HG03103 (cell line): Measurements from ENCODE around the gene DENND1A.

Experiments
- ATAC-seq: cut with Tn5 transposase; IDR thresholded peaks from one replicate; pipeline ENCODE4 v1.9.1; 2021; ENCODE audit warnings: low read depth; ENCODE audit not compliant: unreplicated experiment

The DENND1A gene

DNA sequence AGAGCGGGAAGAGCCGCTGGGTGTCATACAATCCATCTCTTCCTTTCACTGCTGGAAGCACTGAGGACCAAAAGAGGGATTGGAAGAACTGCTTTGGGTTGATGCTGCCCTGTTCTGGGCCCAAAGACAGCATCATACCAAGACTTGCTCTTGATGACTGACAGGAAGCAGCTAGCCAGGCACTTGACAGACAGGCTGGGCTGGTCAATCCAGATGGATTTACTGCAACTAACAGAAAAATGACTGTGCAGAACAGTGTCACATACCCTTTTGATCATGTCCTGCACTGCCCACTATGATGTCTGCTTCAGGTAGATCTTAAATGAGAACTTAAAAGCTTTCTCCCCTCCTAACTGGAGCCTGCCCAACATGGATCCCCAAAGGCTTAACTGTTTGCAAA is 416.4 kb downstream of the DENND1A start:
- no peak for ATAC-seq

DNA sequence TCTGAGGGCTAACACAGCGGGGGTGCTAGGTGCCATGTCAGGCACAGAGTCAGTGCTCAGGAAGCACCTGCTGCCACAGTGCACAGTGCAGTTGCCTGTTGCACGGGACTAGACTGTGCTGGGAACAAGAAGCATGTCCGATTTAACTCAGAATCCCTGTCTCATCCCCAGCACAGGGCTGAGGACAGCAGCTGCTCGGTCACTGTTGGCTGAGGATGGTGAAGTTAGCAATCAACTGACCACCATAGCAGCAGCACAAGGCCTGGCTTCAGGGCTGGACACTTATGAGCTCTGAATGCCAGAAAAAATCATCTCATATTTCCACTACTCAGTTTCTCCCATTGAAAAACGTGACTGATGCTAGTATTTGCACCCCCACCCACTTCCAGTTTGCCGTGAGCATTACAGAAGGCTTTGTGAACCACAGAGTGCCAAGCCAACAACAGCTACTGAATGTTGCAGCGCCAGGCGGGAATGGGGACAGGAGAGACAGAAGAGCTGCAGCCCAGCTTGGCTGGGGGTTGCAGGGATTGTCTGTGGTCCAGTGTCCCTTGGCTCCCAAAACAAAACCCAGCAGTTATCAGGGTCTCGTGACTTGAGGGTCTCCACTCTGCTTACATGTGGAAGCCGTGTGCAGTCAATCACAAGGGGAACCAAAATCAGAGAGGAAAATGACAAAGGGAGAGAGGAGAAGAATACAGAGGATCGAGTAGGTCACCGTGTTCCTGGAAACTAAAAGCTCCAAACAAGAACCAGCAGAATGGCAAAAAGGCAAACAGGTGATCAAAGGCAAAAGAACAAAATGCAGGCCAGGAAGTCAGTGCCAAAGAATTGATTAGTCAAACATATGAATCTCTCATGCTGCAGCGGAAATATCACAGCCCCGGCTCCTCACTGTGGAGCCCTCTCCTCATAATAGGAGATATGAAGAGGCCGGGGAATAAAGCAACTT is 418.3 kb downstream of the DENND1A start:
- ATAC-seq = no peak

DNA sequence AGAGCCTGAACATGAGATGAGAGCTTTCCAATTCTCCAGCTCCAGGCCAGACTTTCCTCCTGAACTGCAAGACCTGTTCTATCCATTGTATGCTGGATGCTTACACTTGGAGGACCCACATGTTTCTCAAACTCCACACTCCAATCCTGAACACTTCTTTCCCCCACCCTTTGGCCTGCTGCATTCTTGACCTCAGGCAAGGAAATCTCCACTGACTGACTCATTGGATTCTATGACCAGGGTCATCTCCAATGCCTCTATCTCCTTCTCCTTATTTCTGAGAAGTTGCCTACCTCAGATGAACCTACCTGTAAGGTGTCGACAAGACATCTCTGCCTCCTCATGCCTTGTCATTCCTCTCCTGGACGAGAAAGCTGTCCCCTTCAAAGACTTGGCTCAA is 420.3 kb downstream of the DENND1A start:
- no peak for ATAC-seq

DNA sequence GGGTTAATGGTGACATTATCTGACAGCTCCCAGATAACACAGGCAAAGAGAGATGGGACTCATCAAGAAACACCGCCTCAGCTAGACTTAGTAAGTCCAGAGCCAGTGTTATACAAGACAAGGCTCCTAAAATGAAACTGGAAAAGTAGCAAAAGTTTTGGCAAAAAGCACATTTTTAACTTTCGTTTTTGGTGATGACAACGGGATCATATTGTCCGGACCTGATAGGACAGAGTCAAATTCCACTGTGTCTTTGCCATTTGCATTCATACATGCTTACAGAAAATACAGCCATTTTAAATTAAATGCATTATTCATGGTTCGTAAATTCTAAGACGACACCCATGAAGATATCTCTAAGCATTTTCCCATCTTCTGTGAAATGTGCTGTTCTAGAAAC is 421.9 kb downstream of the DENND1A start:
- no peak for ATAC-seq

DNA sequence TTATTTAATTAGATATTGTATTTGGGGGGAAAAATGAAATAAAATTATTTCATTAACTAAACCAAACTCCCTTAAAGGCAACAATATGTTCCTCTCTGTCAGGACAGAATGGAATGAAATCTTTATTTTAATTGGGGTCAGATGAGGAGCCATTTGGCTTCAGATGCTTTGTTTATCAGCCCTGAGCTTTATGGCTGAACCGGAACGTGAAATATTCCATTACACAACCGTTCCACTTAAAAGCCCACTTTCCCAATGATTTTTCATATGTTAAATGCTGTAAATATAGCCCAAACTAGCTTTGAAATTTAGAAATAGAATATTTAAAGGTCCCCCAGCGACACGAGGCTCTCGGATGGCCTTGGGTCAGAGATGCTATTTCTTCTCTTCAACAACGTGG is 424.4 kb downstream of the DENND1A start:
- no peak for ATAC-seq

DNA sequence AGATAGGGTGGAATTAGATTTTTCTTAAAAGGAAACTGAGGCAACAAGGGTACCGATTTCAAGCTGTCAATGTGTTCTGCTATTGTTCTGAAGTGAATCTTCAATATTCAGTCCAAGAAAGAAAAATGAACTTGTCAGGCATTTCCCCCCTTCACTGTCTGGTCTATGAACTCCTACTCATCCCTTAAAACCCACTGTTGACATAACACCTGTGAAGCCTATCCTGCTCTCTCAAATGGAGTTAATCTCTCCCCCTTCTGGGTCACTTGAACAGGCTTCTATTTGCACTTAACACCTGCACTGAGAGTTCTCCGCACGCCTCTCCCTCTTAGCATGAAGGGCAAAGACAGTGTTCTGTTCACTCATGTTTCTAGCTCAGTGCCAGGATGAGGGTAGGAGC is 429.6 kb downstream of the DENND1A start:
- ATAC-seq = no peak

DNA sequence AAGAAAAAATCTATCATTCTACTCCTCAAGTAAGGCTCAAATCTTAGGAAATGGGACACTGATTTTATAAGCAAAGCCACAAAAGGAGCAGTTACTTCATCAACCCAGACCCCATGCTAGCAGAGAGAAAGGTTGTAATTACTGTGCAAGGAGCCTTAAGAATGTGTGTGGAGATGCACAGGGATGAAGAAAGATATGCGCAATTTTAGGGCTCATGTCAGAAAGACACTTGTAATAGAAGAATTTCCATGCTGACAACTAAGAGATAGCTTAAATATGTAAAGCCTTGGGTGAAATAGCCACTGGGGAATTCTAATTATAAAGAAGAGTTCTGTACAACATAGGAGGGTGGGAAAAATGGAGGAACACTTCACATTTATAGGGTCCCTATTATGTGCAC is 432.1 kb downstream of the DENND1A start:
- no peak for ATAC-seq

DNA sequence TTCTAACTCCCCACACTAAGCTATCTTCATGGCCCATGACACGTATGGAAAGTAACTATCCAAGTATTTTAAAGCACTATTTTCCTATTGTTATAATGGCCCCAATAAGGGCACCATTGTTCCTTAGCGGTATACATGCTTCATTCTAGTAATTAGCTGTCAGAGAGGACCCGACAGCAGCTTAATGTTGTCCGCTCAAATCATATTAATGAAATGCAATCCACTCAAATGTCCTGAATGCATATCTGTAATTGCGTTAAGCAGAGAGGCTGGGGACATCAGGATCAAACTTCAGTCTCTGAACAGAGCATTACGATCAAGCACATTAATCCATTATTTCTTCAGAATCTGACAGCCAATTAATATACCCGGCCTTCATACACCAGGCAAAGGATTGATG is 434.2 kb downstream of the DENND1A start:
- no peak for ATAC-seq

DNA sequence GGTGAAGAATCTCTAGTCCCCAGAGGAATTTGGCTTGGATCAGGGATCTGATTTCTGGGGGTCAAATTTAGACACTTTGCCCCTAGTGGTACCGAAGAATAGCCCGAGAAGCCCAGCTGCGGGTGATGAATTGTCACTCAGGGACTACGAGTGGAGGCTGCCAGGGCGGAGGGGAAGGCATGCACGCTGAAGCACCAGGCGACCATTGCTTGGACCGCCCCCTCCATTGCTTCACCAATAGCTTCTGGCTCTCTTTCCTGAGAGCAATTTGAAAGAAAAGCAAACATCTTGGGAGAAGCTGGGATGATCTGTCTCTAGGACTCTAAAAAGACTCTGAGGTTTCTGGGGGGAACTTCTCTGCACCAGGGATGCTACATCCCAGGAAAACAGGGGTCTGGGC is 436.3 kb downstream of the DENND1A start:
- no peak for ATAC-seq

DNA sequence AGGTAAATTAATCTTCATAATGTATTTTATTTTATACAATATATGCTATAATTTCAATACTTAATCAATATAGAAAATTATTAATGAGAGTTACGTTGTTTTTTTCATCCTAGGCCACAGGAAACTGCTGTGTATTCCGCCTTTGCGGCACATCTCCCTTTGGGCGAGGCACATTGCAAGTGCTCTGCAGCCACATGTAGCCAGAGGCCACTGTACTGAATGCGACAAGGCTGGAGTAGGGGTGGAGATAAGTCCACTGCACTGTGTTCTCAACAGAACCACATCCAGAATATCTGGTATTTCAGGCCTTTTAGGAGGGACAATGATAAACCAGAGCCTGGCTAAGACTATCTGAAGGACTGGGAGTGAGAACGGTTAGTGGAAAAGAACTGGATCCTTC is 439.2 kb downstream of the DENND1A start:
- ATAC-seq = no peak

DNA sequence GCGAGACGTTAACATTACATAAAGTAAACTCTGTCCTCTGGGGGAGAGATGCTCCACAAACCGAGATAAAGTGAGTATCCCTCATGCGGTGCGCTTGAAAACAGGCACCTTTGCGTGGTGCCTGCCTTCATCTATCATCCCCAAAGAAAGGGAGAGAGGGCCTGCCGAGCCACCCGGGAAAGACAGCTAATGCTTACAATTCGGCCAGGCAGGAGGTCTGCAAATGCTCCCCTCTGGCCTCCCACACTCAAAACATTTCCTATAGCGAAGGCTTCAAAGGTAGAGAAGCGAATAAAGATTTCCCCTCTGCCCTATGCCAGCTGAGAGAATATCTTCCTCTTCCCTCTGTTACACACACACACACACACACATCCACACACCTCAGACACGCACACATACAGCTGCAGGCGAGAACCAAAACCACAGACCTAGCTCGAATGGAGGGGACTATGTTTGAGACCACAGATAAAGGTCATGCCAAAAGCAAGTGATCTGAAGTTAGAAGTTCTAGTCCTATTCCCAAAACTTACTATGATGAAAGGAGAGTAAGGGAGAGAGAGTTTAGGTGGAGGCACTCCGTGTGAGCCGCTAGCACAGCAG is 441.1 kb downstream of the DENND1A start:
- no peak for ATAC-seq

DNA sequence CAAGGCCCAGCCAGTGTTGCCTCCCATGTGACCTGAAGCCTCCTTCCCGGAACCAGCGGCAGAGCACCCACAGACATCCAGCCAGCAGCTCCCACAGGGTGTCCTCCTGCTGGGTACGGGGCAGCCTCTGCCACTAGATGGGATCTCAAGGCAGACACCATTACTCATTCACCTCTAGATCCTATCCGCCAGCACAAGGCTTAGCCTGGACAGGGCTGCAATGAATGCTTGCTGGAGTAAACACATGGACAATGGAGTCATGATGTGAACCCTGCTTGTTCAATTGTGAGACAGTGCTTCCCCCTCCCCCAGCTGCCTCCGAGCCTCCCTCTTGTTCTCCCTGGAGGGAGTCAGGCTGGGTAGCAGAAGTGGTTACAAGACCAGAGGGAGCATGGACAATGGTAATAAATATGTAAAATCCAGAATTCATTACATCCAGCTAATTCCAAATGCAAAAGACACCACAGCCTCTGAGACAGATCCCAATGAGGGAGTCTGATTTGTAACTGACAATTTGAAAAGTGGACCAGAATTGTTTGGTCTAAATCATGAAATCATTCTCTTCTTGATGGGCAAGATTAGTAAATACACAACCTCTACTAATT is 441.9 kb downstream of the DENND1A start:
- ATAC-seq = no peak

DNA sequence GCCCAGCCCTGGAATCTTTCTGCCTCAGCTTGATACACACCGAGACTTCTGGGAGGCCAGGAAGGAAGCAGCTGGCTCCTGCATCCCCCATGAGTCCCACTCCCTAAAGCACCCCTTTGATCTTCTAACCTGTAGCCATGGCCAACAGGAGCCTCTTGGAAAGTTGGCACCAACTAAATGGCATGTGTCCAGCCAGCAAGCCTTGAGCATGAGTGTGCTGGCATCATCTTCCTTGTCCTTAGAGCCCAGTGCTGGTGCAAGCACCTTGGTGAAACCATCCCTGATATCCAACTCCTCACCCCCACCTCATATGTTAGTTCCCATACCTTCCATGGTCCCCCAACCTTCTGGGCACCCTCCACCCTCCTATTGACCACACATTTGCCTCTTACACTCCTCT is 443.5 kb downstream of the DENND1A start:
- ATAC-seq = no peak

DNA sequence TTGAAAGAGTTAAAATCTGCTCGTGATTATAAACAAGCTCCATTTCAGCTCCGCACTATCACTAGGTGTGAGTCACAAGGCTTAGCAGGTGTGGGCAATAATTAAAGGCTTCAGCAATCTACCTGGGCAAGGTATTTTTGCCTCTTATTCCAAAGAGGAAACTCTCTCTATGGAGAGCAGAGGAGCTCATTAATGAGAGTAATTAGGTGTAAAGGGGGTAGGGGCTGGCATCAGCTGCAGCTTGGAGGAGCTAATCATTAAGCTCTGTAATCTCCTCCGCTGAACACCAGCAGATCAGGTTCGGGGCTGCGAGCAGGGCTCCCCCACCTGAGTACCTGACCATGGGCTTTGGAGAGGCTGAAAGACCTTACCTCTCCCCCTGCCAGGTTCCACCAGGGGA is 444.7 kb downstream of the DENND1A start:
- no peak for ATAC-seq

DNA sequence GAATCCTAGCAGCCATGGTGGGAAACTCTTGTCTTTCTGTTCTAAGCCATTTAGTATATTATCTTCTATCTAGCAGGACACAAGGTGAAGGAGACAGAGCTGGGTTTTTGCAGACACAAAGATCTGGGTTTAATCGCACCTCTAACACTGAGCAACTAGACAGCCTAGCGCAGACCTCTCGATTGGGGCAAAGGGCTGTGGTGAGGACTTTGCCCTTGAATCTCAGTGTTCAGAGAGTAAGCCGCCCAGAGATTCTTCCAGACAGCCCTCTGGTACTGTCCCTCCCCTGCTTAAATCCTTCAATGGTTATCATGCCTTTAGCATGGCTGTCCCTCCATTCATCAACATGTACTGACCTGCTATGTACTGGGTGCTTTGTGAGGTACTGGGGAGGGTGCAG is 445.8 kb downstream of the DENND1A start:
- ATAC-seq = no peak

DNA sequence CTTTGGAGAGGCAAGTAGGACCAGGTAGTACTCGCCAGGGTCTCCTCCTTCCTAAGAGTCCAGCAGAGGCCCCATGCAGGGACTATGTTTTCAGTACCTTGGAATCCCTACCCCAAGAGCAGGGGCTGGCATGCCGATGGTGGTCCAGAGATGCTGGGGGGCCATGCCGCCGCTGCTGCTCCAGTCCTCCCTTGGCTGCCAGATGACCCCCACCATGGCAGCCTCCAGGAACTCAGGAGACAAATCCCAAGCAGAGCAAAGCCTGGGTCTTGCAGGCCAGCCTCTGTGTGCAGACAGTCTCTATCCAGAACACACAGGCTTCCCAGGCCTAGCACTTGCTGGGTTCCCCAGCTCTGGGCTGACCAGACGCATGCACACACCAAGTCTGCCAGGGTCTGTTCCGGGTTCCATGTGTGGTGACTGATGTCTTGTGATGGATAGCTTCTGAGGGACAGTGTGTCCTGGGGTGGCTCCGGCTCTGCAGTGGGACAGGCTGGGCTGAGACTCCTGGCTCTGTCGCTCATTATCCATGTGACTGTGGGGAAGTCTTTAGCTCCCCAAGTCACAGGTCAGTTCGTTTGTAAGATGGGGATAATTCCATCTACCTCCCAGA is 446.6 kb downstream of the DENND1A start:
- no peak for ATAC-seq

DNA sequence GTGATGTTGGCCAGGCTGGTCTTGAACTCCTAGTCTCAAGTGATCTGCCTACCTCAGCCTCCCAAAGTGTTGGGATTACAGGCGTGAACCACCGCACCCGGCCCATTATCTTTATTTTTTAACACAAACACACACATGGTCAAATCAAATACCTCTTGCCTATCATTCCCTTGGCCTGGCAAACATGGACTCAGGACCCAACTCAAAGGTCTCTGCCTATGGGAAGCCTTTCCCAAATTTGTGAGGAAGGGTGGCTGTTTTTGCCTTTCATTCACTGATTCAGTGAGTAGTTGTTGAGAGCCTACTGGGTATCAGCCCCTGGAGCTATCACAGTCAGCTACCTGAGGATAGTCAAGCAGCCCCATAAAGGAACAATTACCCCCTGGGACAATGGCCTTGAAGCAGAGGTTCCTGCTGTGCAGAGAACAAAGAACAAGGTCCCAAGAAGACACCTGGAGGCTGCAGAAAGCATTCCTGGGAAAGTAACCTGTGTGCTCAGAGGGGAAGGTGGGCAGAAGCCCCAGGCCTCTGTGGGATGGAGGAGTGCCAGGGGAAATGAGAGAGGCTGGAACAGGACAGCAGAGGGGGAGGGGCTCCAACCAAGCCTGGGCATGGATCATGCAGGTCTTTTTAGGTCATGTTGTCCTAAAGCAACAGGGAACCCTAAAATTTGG is 447.5 kb downstream of the DENND1A start:
- no peak for ATAC-seq

DNA sequence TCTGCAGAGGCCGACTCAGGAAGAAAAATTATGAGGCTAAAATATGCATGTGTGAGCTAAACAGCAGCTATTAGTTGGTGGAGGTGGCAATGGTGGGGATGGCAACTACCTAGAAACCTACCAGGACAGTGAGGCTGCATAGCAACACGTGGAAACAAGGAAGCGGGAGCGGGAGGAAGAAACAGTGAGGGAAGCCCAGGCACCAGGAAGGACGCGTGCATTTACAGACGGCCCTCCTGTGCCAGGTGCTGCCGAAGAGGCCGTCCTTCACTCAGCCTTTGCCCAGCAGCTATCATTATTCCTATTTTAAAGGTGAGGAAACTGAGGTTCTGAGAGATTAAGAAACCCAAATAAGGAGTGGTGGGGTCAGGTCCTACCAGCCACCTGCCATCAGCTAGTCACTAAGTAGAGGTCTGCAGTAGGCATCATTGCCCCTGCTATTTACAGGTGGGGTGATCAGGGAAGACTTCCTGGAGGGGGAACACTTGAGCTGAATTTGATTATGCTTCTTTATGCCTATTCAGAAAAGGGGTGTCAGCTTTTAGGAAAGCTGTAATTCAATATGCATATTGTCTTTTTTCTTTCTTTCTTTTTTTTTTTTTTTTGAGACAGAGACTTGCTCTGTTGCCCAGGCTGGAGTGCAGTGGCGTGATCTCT is 448.6 kb downstream of the DENND1A start:
- ATAC-seq = no peak

DNA sequence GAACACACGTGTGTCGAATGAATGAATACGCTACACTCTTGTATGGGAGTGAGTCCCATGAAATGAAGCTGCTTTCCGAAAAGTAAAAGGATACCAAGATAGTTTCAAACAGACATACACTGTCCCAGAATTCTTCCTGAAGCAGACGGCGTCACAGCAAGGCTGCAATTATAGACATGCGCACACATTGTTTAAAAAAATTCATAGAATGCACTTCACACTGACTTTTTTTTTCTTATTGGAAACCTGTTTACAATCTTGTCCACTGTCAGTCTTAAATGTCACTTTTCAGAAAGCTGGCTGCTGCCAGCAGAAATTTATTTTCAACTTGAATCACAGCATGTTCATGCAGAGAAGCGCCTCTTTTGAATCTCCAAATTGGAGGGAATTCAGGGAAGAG is 449.1 kb downstream of the DENND1A start:
- ATAC-seq = no peak

DNA sequence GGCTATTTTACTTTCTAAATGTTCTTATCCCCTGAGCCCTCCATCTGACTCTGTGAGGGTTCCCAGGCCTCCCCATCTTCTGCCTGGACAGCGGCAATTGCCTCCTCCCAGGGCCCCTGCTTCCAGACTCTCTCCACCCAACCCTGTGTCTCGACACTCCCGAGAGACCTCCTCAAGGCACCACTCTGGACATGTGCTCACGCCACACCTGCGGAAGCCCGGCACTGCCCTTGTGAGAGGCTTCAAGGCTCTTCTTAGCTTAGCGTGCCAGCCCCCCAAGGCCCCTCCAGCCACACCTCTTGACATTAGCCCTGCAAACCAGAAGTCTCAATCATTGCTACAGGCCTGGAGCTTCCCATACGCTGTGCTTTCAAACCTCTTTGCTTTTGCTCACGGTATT is 449.8 kb downstream of the DENND1A start:
- no peak for ATAC-seq
